Measurements from ENCODE around the gene PLOD3.
"Not testable (repeated sequence)": the region's sequence is repeated elsewhere in the genome, so short reads cannot be mapped to it uniquely, and the experiment has no call there.

The PLOD3 gene, protein sequence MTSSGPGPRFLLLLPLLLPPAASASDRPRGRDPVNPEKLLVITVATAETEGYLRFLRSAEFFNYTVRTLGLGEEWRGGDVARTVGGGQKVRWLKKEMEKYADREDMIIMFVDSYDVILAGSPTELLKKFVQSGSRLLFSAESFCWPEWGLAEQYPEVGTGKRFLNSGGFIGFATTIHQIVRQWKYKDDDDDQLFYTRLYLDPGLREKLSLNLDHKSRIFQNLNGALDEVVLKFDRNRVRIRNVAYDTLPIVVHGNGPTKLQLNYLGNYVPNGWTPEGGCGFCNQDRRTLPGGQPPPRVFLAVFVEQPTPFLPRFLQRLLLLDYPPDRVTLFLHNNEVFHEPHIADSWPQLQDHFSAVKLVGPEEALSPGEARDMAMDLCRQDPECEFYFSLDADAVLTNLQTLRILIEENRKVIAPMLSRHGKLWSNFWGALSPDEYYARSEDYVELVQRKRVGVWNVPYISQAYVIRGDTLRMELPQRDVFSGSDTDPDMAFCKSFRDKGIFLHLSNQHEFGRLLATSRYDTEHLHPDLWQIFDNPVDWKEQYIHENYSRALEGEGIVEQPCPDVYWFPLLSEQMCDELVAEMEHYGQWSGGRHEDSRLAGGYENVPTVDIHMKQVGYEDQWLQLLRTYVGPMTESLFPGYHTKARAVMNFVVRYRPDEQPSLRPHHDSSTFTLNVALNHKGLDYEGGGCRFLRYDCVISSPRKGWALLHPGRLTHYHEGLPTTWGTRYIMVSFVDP

GRCh38 chr7:101217388-101218235 lies at the start of gene PLOD3, which contains the start of gene ZNHIT1:
Gene PLOD3 (minus strand): TSS chr7:101217581. CDS start chr7:101217274, 307 bp downstream.
Gene ZNHIT1 (plus strand): TSS chr7:101218165. CDS start chr7:101218196, 31 bp downstream.
- DNase-seq (ENCODE audit: low read depth), result peak; percentile 97

DNA sequence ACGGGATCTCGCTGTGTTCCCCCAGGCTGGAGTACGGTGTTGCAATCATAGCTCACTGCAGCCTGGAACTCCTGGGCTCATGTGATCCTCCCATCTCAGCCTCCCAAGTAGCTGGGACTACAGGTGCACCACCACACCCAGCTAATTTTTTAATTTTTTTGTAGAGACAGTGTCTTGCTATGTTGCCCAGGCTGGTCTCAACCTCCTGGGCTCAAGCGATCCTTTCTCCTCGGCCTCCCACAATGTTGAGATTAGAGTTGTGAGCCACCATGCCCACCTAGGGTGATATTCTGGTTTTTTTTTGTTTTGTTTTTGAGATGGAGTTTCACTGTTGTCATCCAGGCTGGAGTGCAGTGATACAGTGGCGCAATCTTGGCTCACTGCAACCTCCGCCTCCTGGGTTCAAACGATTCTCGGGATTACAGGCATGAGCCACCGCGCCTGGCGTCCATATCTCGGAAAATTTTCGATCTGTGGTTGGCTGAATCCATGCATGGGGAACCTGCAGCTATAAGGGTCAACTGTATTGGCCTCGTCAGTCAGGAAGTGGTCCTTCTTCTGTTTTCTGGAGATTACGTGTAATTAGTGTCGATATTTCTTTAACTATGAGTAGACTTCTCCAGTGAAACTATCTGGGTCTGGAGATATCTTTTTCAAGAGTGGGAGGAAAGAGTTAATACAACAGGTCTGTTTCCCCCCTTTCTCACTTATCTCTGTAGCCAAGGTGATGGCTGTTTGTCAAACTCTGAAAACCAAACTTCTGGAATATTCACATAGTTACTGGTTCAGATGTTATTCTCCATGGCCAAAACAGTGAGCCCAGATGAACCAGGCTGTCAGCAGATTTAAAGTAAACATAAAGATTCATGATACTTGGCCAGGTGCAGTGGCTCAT lies 48.5 kb upstream of the PLOD3 start:
- DNase-seq (ENCODE audit: low read depth), result no peak

DNA sequence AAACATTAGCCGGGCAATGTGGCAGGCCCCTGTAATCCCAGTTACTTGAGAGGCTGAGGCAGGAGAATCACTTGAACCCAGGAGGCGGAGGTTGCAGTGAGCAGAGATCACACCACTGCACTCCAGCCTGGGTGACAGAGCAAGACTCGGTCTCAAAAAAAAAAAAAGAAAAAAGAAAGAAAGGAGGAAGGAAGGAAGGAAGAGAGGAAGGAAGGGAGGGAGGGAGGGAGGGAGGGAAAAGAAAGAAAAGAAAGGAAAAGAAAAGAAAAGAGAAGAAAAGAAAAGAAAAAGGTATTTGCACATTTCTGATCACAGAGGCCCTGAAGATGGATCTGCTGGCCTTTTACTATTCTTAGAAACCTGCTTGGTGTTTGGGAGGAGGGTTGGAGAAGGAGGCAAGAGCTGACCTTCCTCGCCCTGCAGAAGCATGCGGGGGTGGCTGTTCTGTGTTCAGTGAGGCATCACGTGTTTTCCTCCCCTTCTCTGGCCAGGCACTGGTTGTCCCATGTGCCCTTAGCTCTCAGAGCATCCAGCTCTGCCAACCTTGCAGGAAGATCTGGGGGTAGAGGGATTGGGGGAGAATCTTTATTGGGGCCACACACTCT lies 46.8 kb upstream of the PLOD3 start:
- DNase-seq (ENCODE audit: low read depth), result not testable (repeated sequence)

DNA sequence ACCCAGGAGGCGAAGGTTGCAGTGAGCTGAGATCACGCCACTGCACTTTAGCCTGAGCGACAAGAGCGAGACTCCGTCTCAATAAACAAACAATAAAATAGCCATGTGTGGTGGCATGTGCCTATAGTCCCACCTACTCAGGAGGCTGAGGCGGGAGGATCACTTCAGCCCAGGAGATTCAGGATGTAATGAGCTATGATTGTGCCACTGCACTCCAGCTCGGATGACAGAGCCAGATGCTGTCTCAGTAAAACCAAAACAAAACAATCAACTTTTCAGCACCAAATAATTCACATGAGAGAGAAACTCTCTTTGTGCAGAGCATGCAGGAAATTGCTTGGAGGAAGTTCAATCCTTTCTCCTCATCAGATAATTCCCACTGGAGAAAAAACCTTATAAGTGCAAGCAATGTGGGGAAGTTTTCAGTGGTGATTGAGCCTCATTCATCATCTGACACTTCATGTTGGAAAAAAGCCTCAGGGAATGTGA lies 40.9 kb upstream of the PLOD3 start:
- peak; percentile 47 for DNase-seq (ENCODE audit: low read depth)

- DNase-seq (ENCODE audit: low read depth), result no peak
These were observed 38.4 kb upstream of the PLOD3 start for GRCh38 chr7:101255796-101256195.

DNA sequence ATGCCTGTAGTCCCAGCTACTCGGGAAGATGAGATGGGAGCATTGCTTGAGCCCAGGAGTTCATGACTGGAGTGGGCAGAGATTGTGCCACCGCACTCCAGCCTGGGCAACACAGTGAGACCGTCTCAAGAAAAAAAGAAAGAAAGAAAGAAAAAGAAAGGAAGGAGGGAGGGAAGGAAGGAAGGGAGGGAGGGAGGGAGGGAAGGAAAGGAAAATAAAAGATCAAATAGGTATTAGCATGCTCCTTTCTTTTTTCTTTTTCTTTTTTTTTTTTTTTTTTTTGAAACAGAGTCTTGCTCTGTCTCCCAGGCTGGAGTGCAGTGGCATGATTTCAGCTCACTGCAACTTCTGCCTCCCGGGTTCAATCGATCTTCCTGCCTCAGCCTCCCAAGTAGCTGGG lies 35.8 kb upstream of the PLOD3 start:
- not testable (repeated sequence) for DNase-seq (ENCODE audit: low read depth)

- DNase-seq (ENCODE audit: low read depth), result peak; percentile 97
These were observed 34.7 kb upstream of the PLOD3 start for GRCh38 chr7:101251871-101252659.

GRCh38 chr7:101250324-101250723 lies 32.9 kb upstream of the PLOD3 start:
- no peak for DNase-seq (ENCODE audit: low read depth)

DNA sequence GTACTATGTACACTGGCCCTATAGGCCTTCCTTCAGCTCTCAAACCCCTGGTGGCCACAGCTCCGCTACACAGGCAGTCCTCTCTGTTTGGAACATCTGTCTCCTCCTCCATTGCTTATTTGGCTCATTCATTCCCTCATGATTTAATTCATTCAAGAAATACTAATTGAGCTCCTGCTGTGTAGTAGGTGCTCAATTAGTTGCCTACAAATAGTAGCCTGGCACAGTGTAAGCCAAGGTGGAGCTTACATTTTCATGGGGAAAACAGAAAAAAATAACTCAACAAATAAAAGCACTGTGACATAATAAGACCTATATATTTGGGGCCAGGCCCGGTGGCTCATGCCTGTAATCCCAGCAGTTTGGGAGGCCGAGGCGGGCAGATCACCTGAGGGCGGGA lies 30.9 kb upstream of the PLOD3 start:
- DNase-seq (ENCODE audit: low read depth), result no peak

- no peak for DNase-seq (ENCODE audit: low read depth)
These were observed 27.8 kb upstream of the PLOD3 start for GRCh38 chr7:101245147-101245668.

GRCh38 chr7:101244375-101245146 lies 27.2 kb upstream of the PLOD3 start, which contains the start of gene FIS1:
Gene FIS1 (minus strand): TSS chr7:101245081. CDS start chr7:101245004, 77 bp downstream.
- peak; percentile 77 for DNase-seq (ENCODE audit: low read depth)

DNA sequence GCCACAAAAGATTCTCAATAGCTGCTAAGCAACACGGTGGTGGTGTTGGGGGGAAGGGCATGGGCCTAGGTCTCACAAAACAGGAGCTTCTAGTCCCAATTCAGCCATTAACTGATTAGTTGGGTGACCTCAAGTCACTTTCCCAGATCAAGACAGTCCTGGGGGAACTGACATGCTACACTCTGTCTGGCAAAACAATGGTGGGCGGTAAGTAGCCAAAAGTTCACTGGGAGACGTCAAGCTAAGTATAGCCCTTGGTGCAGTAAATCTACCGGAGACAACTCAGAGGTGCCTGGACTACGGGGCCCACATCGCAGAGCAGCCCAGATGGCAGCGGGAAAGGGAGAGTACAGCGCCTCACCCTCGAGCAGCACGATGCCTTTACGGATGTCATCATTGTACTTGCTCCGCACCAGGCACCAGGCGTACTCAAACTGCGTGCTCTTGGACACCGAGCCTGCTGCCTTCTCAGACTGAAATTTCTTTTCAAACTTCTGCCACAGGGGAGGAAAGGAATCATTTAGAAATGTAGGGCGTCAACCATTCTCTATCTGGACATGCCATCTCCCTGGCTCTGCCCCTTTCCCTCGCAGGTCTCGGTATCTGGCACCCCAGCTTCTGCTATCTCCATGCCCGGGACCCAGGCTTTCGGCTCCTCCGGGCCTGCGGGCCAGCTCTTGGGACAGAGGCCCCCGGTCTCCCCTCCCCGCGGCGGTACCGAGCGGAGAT lies 26.4 kb upstream of the PLOD3 start:
- no peak for DNase-seq (ENCODE audit: low read depth)

- no peak for DNase-seq (ENCODE audit: low read depth)
These were observed 24.3 kb upstream of the PLOD3 start for GRCh38 chr7:101241443-101242349.

DNA sequence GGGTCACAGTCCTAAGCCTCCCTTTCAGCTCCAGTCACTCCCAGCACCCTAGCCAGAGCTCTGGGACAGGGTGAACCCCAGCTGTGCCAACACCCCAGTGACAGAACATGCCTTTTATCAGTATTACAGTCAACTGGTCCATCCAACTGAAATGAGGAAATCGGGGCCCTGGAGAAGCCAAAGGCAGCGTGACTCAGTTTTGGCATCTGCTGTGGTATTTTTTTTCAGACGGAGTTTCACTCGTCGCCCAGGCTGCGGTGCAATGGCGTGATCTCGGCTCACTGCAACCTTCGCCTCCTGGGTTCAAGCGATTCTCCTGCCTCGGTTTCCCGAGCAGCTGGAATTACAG lies 23.6 kb upstream of the PLOD3 start:
- DNase-seq (ENCODE audit: low read depth), result no peak

DNA sequence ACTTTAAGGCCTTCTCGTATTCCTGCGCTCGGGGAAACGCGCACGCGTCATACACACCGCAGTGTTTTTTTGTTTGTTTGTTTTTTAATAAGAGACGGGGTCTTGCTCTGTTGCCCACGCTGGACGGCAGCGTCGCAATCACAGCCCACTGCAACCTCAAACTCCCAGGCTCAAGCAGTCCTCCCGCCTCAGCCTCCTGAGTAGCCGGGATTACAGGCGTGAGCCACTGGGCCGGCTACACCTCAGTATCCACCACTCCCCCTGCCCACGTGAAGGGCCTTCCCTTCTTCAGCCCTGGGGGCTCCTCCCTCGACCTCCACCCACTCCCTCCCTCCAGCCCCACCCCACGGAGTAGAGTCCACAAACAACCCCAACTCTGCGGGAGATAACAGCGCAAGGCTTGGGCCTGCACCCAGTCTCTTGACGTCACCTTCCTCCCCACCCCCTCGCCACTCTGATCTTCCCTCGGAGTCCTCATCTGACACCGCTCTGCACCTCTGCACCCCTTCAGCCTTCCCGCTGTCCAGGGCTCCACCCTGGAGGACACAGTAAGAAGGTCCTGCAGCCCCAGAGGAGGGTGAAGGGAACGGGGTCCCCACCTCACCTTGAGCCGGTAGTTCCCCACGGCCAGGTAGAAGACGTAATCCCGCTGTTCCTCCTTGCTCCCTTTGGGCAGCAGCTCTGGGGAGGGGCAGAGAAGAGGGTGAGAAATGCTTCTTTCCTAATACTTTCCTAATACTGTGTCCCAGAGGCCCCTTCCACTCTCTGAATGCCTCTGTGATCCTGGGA lies 23.0 kb upstream of the PLOD3 start:
- DNase-seq (ENCODE audit: low read depth), result no peak

- DNase-seq (ENCODE audit: low read depth), result no peak
These were observed 22.5 kb upstream of the PLOD3 start for GRCh38 chr7:101239951-101240220.

All from GM04504 (cell line).